SW480 (cell line): Measurements from ENCODE around the gene ZNF490.

ENCODE experiments used
- DNase-seq: peaks from one replicate; pipeline ENCODE4 v3.0.0-alpha.2; 2016; ENCODE audit warnings: low spot score

Gene ZNF490

DNA sequence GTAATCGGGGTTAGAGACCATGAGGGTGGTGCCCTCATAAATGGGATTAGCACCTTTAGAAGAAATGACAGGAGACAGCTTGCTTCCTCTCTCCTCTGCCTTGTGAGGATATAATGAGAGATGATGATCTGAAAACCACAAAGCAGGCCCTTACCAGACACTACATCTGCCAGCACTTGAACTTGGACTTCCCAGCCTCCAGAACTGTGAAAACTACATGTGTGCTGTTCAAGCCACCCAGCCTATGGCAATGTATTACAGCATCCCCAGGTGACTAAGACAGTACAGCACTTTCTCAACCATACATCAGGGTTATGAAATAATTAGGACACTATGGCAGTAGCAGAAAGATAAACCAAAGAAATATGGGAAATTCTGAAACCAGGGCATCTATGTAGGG, 66.8 kb downstream of the ZNF490 start:
- DNase-seq: no peak
